Amygdala (tissue), 56 donors: Measurements from ENCODE around the gene PPP1R12C.
"Not testable (repeated sequence)": the region's sequence is repeated elsewhere in the genome, so short reads cannot be mapped to it uniquely, and the experiment has no call there.

ENCODE experiments used
- DNase-seq, 56 donors: peaks; one replicate each; lab custom pipeline; 2025; lab: John Stamatoyannopoulos, UW

PPP1R12C gene

GRCh38 chr19:55080121-55080967 is 37.1 kb downstream of the PPP1R12C start:
- DNase-seq: peak in 6 of 56 donors; percentile 17 to 42 (median 22)

GRCh38 chr19:55079400-55080038 is 37.9 kb downstream of the PPP1R12C start:
- DNase-seq: no peak

GRCh38 chr19:55078996-55079395 is 38.4 kb downstream of the PPP1R12C start:
- no peak for DNase-seq

- no peak for DNase-seq
Observed at GRCh38 chr19:55077106-55077505, 40.3 kb downstream of the PPP1R12C start.

GRCh38 chr19:55076321-55076720 is 41.1 kb downstream of the PPP1R12C start:
- no peak for DNase-seq

GRCh38 chr19:55075371-55075998 is 42.0 kb downstream of the PPP1R12C start, which contains the start of gene EPS8L1:
Gene EPS8L1, plus strand, starts transcription at chr19:55075869. Its CDS starts 576 bp downstream, at chr19:55076445.
- DNase-seq: no peak

GRCh38 chr19:55071913-55072312 is 45.5 kb downstream of the PPP1R12C start:
- no peak for DNase-seq

- no peak for DNase-seq
Observed at GRCh38 chr19:55071129-55071502, 46.3 kb downstream of the PPP1R12C start.

GRCh38 chr19:55070466-55071128 is 46.8 kb downstream of the PPP1R12C start:
- no peak for DNase-seq

GRCh38 chr19:55069865-55070197 is 47.6 kb downstream of the PPP1R12C start:
- no peak for DNase-seq

- DNase-seq: no peak
Observed at GRCh38 chr19:55068950-55069864, 48.2 kb downstream of the PPP1R12C start.

GRCh38 chr19:55067869-55068268 is 49.6 kb downstream of the PPP1R12C start:
- no peak for DNase-seq

- DNase-seq: no peak
Observed at GRCh38 chr19:55066107-55066709, 51.2 kb downstream of the PPP1R12C start.

GRCh38 chr19:55065516-55065915 is 51.9 kb downstream of the PPP1R12C start:
- DNase-seq: not testable (repeated sequence)

GRCh38 chr19:55063492-55063843 is 54.0 kb downstream of the PPP1R12C start:
- no peak for DNase-seq

- DNase-seq: peak in 55 of 56 donors; percentile 12 to 97 (median 82)
Observed at GRCh38 chr19:55062735-55063491, 54.5 kb downstream of the PPP1R12C start, which contains the start of gene RDH13. Gene RDH13, minus strand, starts transcription at chr19:55063148. Its CDS starts 116 bp downstream, at chr19:55063032.

- DNase-seq: not testable (repeated sequence)
Observed at GRCh38 chr19:55060287-55060686, 57.1 kb downstream of the PPP1R12C start.

- no peak for DNase-seq
Observed at GRCh38 chr19:55058781-55059610, 58.4 kb downstream of the PPP1R12C start.
